ENCODE measurements around the gene HIGD1B. TPM values are rescaled to one million over a fixed set of nuclear protein-coding genes. Genes with fewer than 3 reads are reported as not detected.

Gene HIGD1B
- polyA plus RNA-seq, 3 donors: not detected

GRCh38 chr17:44848961-44849489, 1.3 kb downstream of the HIGD1B start:
- Histone ChIP-seq H3K27me3 (ENCODE audit: control insufficient read depth in 2 of 2, insufficient read depth in 2 of 2, low read length in 2 of 2) (no peaks in the 10 kb centered on the region), H3K4me1 (ENCODE audit: control insufficient read depth in 1 of 2, insufficient read depth in 2 of 2, low read length in 2 of 2) (no peaks in the 10 kb centered on the region), H3K27ac (ENCODE audit: low read depth in 1 of 2, low read length in 2 of 2) (no peak overlapping the region), H3K4me3 (replicated peaks in 1 of 3; ENCODE audit: low read depth in 2 of 3, low read length in 3 of 3) (no peak overlapping the region), H3K9ac (ENCODE audit: insufficient read depth, low read length, poor library complexity, severe bottlenecking) (no peak overlapping the region), H4K20me1 (ENCODE audit: insufficient read depth, low read length) (no peaks in the 10 kb centered on the region), H3K9me3 (replicated peaks in 1 of 2; ENCODE audit: control insufficient read depth in 1 of 2, insufficient read depth in 1 of 2, low read length in 2 of 2) (no peaks in the 10 kb centered on the region), H3K36me3 (replicated peaks in 1 of 2; ENCODE audit: control insufficient read depth in 1 of 2, insufficient read depth in 2 of 2, low read length in 2 of 2) (peaks cover 41 to 49% of the 10 kb centered on the region in 2 donors), H3K79me2 (ENCODE audit: insufficient read depth, low read length) (no peaks in the 10 kb centered on the region), H3K4me2 (replicated peaks; ENCODE audit: extremely low read depth, low read length, poor library complexity, severe bottlenecking) (no peak overlapping the region), H2AFZ (ENCODE audit: insufficient read depth, low read depth, low read length, poor library complexity, severe bottlenecking) (no peak overlapping the region)
- 100% methylated on average over 7 of the region's 12 CpGs for WGBS (ENCODE audit: insufficient coverage)
- Mint-ChIP-seq H3K4me3 (no peak overlapping the region), H3K27me3 (ENCODE audit: low read depth in 3 of 3) (peaks cover 0 to 7% (median 2%) of the 10 kb centered on the region in 3 donors), H3K4me1 (no peaks in the 10 kb centered on the region), H3K27ac (peak overlapping the region in 2 of 7 donors; percentile 40 to 58), H3K9me3 (no peaks in the 10 kb centered on the region), H3K36me3 (peaks cover 42 to 50% of the 10 kb centered on the region in 2 donors)
- intact Hi-C loops (cut with micrococcal nuclease): no loop called here
- DNase-seq: no peak
- TF ChIP-seq CTCF (IDR thresholded peaks at IDR 0.05): no peak

- Histone ChIP-seq H3K27ac (ENCODE audit: low read depth in 1 of 2, low read length in 2 of 2) (no peak overlapping the region), H2AFZ (ENCODE audit: insufficient read depth, low read depth, low read length, poor library complexity, severe bottlenecking) (no peak overlapping the region), H3K4me3 (replicated peaks in 1 of 3; ENCODE audit: low read depth in 2 of 3, low read length in 3 of 3) (no peak overlapping the region), H3K4me2 (replicated peaks; ENCODE audit: extremely low read depth, low read length, poor library complexity, severe bottlenecking) (no peak overlapping the region), H3K4me1 (ENCODE audit: control insufficient read depth in 1 of 2, insufficient read depth in 2 of 2, low read length in 2 of 2) (no peaks in the 10 kb centered on the region), H3K79me2 (ENCODE audit: insufficient read depth, low read length) (no peaks in the 10 kb centered on the region), H4K20me1 (ENCODE audit: insufficient read depth, low read length) (no peaks in the 10 kb centered on the region), H3K27me3 (ENCODE audit: control insufficient read depth in 2 of 2, insufficient read depth in 2 of 2, low read length in 2 of 2) (no peaks in the 10 kb centered on the region), H3K36me3 (replicated peaks in 1 of 2; ENCODE audit: control insufficient read depth in 1 of 2, insufficient read depth in 2 of 2, low read length in 2 of 2) (peaks cover 51 to 59% of the 10 kb centered on the region in 2 donors), H3K9ac (ENCODE audit: insufficient read depth, low read length, poor library complexity, severe bottlenecking) (no peak overlapping the region), H3K9me3 (replicated peaks in 1 of 2; ENCODE audit: control insufficient read depth in 1 of 2, insufficient read depth in 1 of 2, low read length in 2 of 2) (no peaks in the 10 kb centered on the region)
- WGBS (ENCODE audit: insufficient coverage): 100% methylated on average over 2 of the region's 7 CpGs
- Mint-ChIP-seq H3K27ac (peak overlapping the region in 3 of 7 donors; percentile 7 to 59 (median 32)), H3K4me1 (no peaks in the 10 kb centered on the region), H3K4me3 (no peak overlapping the region), H3K27me3 (ENCODE audit: low read depth in 3 of 3) (peaks cover 0 to 7% (median 2%) of the 10 kb centered on the region in 3 donors), H3K36me3 (peaks cover 52 to 60% of the 10 kb centered on the region in 2 donors), H3K9me3 (no peaks in the 10 kb centered on the region)
- TF ChIP-seq CTCF (IDR thresholded peaks at IDR 0.05): no peak
- intact Hi-C loops (cut with micrococcal nuclease): no loop called here
- no peak for DNase-seq
Measured at GRCh38 chr17:44850025-44850424, 2.3 kb downstream of the HIGD1B start.

Data from CD14-positive monocyte (primary cell).